Gastroesophageal sphincter (tissue), 3 donors: Measurements from ENCODE around the gene SLC28A1.

Source experiments
- CTCF ChIP-seq, 4 experiments: fragments of 200-600 bp in 2 of 4; fragments of 450-650 bp in 2 of 4; sonication (generic) in 1 of 4; IDR thresholded peaks; one replicate each; pipeline ENCODE4 v1.5.1; 2017 to 2019; ENCODE audit warnings: antibody characterized with exemption in 4 of 4, mild to moderate bottlenecking in 2 of 4, moderate library complexity in 2 of 4
- EP300 ChIP-seq: sonication (generic); formaldehyde crosslinking; IDR thresholded peaks from one replicate; pipeline ENCODE4 v1.6.1; 2017; ENCODE audit warnings: antibody characterized with exemption, mild to moderate bottlenecking
- POLR2A ChIP-seq, 2 donors: fragments of 450-650 bp; IDR thresholded peaks; one replicate each; pipeline ENCODE4 v1.6.1; 2017; ENCODE audit warnings: antibody characterized with exemption in 2 of 2, mild to moderate bottlenecking in 2 of 2, moderate library complexity in 1 of 2
- POLR2AphosphoS5 ChIP-seq: sonication (generic); formaldehyde crosslinking; IDR thresholded peaks from one replicate; pipeline ENCODE4 v1.6.1; 2017; ENCODE audit warnings: antibody characterized with exemption

GRCh38 chr15:84950570-84951111 lies 66.2 kb downstream of the SLC28A1 start:
- TF ChIP-seq EP300 = no peak
- no peak for TF ChIP-seq CTCF (IDR thresholded peaks at IDR 0.05)
- TF ChIP-seq POLR2AphosphoS5 = no peak
- no peak for TF ChIP-seq POLR2A (IDR thresholded peaks at IDR 0.05)
